H1 (cell line): ENCODE measurements around the gene ECI1. TPM values are rescaled to one million over a fixed set of nuclear protein-coding genes. Genes with fewer than 3 reads are reported as not detected.

ENCODE experiments used
- CTCF ChIA-PET: fragments of 300-600 bp; sonication (Branson Sonifier 250); formaldehyde crosslinking; loops from one replicate; lab custom pipeline; 2021; ENCODE audit not compliant: partially characterized antibody; lab: Charles Lee
- POLR2A ChIA-PET: fragments of 300-600 bp; sonication (Branson Sonifier 250); formaldehyde crosslinking; loops from one replicate; lab custom pipeline; 2021; ENCODE audit warnings: inconsistent platforms; ENCODE audit not compliant: partially characterized antibody; lab: Charles Lee
- DNase-seq, 2 experiments: peaks; one replicate each; pipeline versions ENCODE4 v3.0.0 to v3.0.0-alpha.2; 2010 to 2022; ENCODE audit warnings: low spot score in 2 of 2, low read depth in 1 of 2, mixed read lengths in 1 of 2
- FAIRE-seq: peaks from 2 replicates; lab custom pipeline; 2011; peaks lifted over from hg19 to GRCh38; lab: Jason Lieb, UNC
- H2AFZ ChIP-seq: 2 replicates; pipeline ENCODE4 v1.8.1; 2012; ENCODE audit warnings: low read length, inconsistent platforms
- H2AK5ac ChIP-seq: 2 replicates; pipeline ENCODE4 v1.6.1; 2013; ENCODE audit warnings: low read depth, low read length
- H2BK120ac ChIP-seq: replicated peaks from 2 replicates; pipeline ENCODE3; 2013; ENCODE audit warnings: low read depth, low read length, inconsistent platforms
- H2BK12ac ChIP-seq: 2 replicates; pipeline ENCODE4 v1.6.1; 2013; ENCODE audit warnings: low read depth, low read length
- H2BK15ac ChIP-seq: 2 replicates; pipeline ENCODE4 v1.6.1; 2013; ENCODE audit warnings: low read length
- H2BK20ac ChIP-seq: 2 replicates; pipeline ENCODE4 v1.6.1; 2013; ENCODE audit warnings: low read length
- H2BK5ac ChIP-seq: 2 replicates; pipeline ENCODE4 v1.6.1; 2013; ENCODE audit warnings: low read depth, low read length
- H3K14ac ChIP-seq: 2 replicates; pipeline ENCODE4 v1.6.1; 2013; ENCODE audit warnings: inconsistent platforms; ENCODE audit not compliant: insufficient read length
- H3K18ac ChIP-seq: 2 replicates; pipeline ENCODE4 v1.6.1; 2013; ENCODE audit warnings: low read length; ENCODE audit errors: extremely low read depth
- H3K23ac ChIP-seq: 2 replicates; pipeline ENCODE4 v1.6.1; 2013; ENCODE audit warnings: inconsistent platforms; ENCODE audit not compliant: insufficient read length
- H3K23me2 ChIP-seq: 2 replicates; pipeline ENCODE4 v1.6.1; 2013; ENCODE audit warnings: low read depth, low read length
- H3K27ac ChIP-seq: 2 replicates; pipeline ENCODE4 v1.6.1; 2011; ENCODE audit warnings: low read depth, low read length, inconsistent platforms
- H3K27me3 ChIP-seq, 4 experiments: replicated peaks in 1 of 4; 1 replicate in 1 of 4; 2 replicates in 3 of 4; pipeline versions ENCODE4 v1.6.1 to v1.8.1; 2011 to 2013; ENCODE audit warnings: low read length in 3 of 4, mild to moderate bottlenecking in 3 of 4, inconsistent platforms in 2 of 4, mixed read lengths in 2 of 4, moderate library complexity in 1 of 4; ENCODE audit not compliant: control insufficient read depth in 3 of 4, insufficient read depth in 3 of 4; ENCODE audit errors: extremely low read depth in 1 of 4
- H3K36me3 ChIP-seq, 4 experiments: 2 replicates each; pipeline versions ENCODE4 v1.6.1 to v1.8.1; 2011 to 2013; ENCODE audit warnings: mild to moderate bottlenecking in 4 of 4, low read length in 3 of 4, moderate library complexity in 2 of 4, control low read depth in 1 of 4, inconsistent platforms in 1 of 4; ENCODE audit not compliant: insufficient read depth in 4 of 4, control insufficient read depth in 2 of 4
- H3K4ac ChIP-seq: replicated peaks from 2 replicates; pipeline ENCODE3; 2013; ENCODE audit warnings: low read length, low read depth, mixed read lengths, inconsistent platforms; ENCODE audit not compliant: insufficient read length
- H3K4me1 ChIP-seq, 4 experiments: replicated peaks in 1 of 4; 1 replicate in 1 of 4; 2 replicates in 3 of 4; pipeline versions ENCODE4 v1.6.1 to v1.8.1; 2011 to 2013; ENCODE audit warnings: low read length in 3 of 4, inconsistent platforms in 2 of 4, mixed read lengths in 1 of 4; ENCODE audit not compliant: insufficient read depth in 4 of 4, control insufficient read depth in 3 of 4
- H3K4me2 ChIP-seq, 2 experiments: 2 replicates each; pipeline versions ENCODE4 v1.6.1 to v1.8.1; 2011 to 2013; ENCODE audit warnings: low read depth in 2 of 2, low read length in 2 of 2, control low read depth in 1 of 2, inconsistent platforms in 1 of 2, mild to moderate bottlenecking in 1 of 2; ENCODE audit not compliant: insufficient read depth in 1 of 2
- H3K4me3 ChIP-seq, 4 experiments: fragments of 200-600, 300-600 bp in 1 of 4; sonication (generic), shearing (Covaris generic), sonication (Bioruptor Twin) in 1 of 4; 2 replicates each; pipeline versions ENCODE4 v1.5.1 to v1.8.1; 2011 to 2016; ENCODE audit warnings: low read length in 4 of 4, low read depth in 3 of 4, control low read depth in 2 of 4, inconsistent platforms in 2 of 4, mild to moderate bottlenecking in 2 of 4, mixed read lengths in 1 of 4, moderate library complexity in 1 of 4; ENCODE audit not compliant: insufficient read depth in 2 of 4; ENCODE audit errors: extremely low read depth in 1 of 4
- H3K56ac ChIP-seq: replicated peaks from 2 replicates; pipeline ENCODE3; 2013; ENCODE audit warnings: low read depth, mild to moderate bottlenecking, mixed read lengths, low read length, inconsistent platforms; ENCODE audit not compliant: insufficient read length
- H3K79me1 ChIP-seq: 2 replicates; pipeline ENCODE4 v1.6.1; 2013; ENCODE audit warnings: low read depth, low read length, control low read depth
- H3K79me2 ChIP-seq, 2 experiments: 2 replicates each; pipeline versions ENCODE4 v1.6.1 to v1.8.1; 2012 to 2013; ENCODE audit warnings: low read length in 2 of 2, mild to moderate bottlenecking in 2 of 2, inconsistent platforms in 1 of 2; ENCODE audit not compliant: insufficient read depth in 2 of 2, control insufficient read depth in 1 of 2
- H3K9ac ChIP-seq, 4 experiments: replicated peaks in 1 of 4; 1 replicate in 1 of 4; 2 replicates in 3 of 4; pipeline versions ENCODE4 v1.6.1 to v1.8.1; 2011 to 2013; ENCODE audit warnings: low read depth in 3 of 4, low read length in 3 of 4, control low read depth in 2 of 4, mild to moderate bottlenecking in 2 of 4, moderate library complexity in 2 of 4, inconsistent platforms in 1 of 4; ENCODE audit errors: extremely low read depth in 1 of 4
- H3K9me3 ChIP-seq, 2 experiments: 2 replicates each; pipeline versions ENCODE4 v1.6.1 to v1.8.1; 2012 to 2013; ENCODE audit warnings: mild to moderate bottlenecking in 2 of 2, moderate library complexity in 2 of 2, control low read depth in 1 of 2, inconsistent platforms in 1 of 2, low read depth in 1 of 2, low read length in 1 of 2, mixed read lengths in 1 of 2; ENCODE audit not compliant: insufficient read depth in 2 of 2
- H4K20me1 ChIP-seq, 2 experiments: replicated peaks in 1 of 2; 2 replicates each; pipeline versions ENCODE3 to v1.8.1; 2011 to 2013; ENCODE audit warnings: inconsistent platforms in 2 of 2, low read length in 2 of 2, mild to moderate bottlenecking in 1 of 2; ENCODE audit not compliant: insufficient read depth in 2 of 2, control insufficient read depth in 1 of 2
- H4K5ac ChIP-seq: 2 replicates; pipeline ENCODE4 v1.6.1; 2013; ENCODE audit warnings: low read length, low read depth, mixed read lengths, inconsistent platforms; ENCODE audit not compliant: insufficient read length
- H4K8ac ChIP-seq: 2 replicates; pipeline ENCODE4 v1.8.0; 2013; ENCODE audit warnings: mild to moderate bottlenecking, moderate library complexity, low read length, inconsistent platforms; ENCODE audit not compliant: insufficient read depth; ENCODE audit errors: extremely low read depth
- H4K91ac ChIP-seq: replicated peaks from 2 replicates; pipeline ENCODE3; 2013; ENCODE audit warnings: low read length, mixed read lengths, inconsistent platforms; ENCODE audit not compliant: insufficient read length
- CBX8 ChIP-seq: fragments of 300-800, 300-1000 bp; sonication (generic); IDR thresholded peaks from 2 replicates; pipeline ENCODE4 v1.7.1; 2016; ENCODE audit warnings: low read depth, low read length, borderline replicate concordance
- E2F6 ChIP-seq: IDR thresholded peaks from 2 replicates; pipeline ENCODE4 v1.6.1; 2012; ENCODE audit warnings: inconsistent platforms
- SIRT6 ChIP-seq: IDR thresholded peaks from one replicate; pipeline ENCODE4 v1.7.1; 2012; ENCODE audit warnings: low read length, inconsistent platforms
- TBP ChIP-seq: IDR thresholded peaks from 2 replicates; pipeline ENCODE4 v1.6.1; 2011; ENCODE audit warnings: low read depth, low read length, improper control_type of control experiment
- WGBS, 2 experiments: shearing (Covaris generic) in 1 of 2; methylation state at CpG; one replicate each; pipeline versions ENCODE4 v1.1.6 to v1.1.7; 2013 to 2015; ENCODE audit warnings: low lambda C conversion rate in 2 of 2, mixed read lengths in 2 of 2, inconsistent platforms in 1 of 2, low coverage in 1 of 2, missing lambda C conversion rate in 1 of 2; ENCODE audit not compliant: insufficient replicate concordance in 2 of 2, insufficient coverage in 1 of 2, insufficient read length in 1 of 2; ENCODE audit errors: extremely low coverage in 1 of 2, missing lambda C conversion rate in 1 of 2; 5-methylcytosine and 5-hydroxymethylcytosine counted together
- polyA plus RNA-seq, 7 experiments: library from polyadenylated mRNA; depleted of rRNA in 3 of 7; stranded (reverse) in 5 of 7; unstranded in 2 of 7; fragments of >200 nt in 5 of 7; fragments of 200-250 nt in 2 of 7; gene quantifications; 1 replicate in 5 of 7; 2 replicates in 1 of 7; 4 replicates in 1 of 7; pipeline versions ENCODE4 v1.2.1 to v1.2.3, GENCODE V29; 2011 to 2013; ENCODE audit warnings: missing spikeins in 2 of 7, mixed read lengths in 2 of 7
- total RNA-seq: library from RNA; stranded (reverse); fragmentation: NEBNext Ultra II Directional; extraction: Animal tissue kit (Norgen Biotek cat#: 25700); gene quantifications from 2 replicates; pipeline ENCODE4 v1.2.1, GENCODE V29; 2021

Gene ECI1
- total and polyA plus RNA-seq, 2 of the 8 experiments (the other 6 are each of a cell fraction or from before 2014, with no cell fraction given) = 79.5 to 151 TPM

GRCh38 chr16:2271848-2272461, 20.6 kb upstream of the ECI1 start:
- CTCF ChIA-PET = interaction anchor here (0.8 to 2.1 kb wide), 5 partner anchors 9 to 77 kb away, joined by 3 to 7 read pairs (median 4); partner anchors contain the start of gene ECI1
- WGBS, 2 experiments = 87% methylated on average over 13 of the region's 14 CpGs; no CpG with 5 or more reads in 1 of the 2 experiments

More at GRCh38 chr16:2271848-2272461, 20.6 kb upstream of the ECI1 start:
- Histone ChIP-seq H3K4me2 (no peak overlapping the region), H3K4ac (no peak overlapping the region), H3K4me3 (no peak overlapping the region), H2BK5ac (no peak overlapping the region)
- TF ChIP-seq E2F6 (no peak), SIRT6 (no peak), CBX8 (no peak), TBP (no peak)
- TF ChIP-seq, all 59 proteins: peak for 0
- Histone ChIP-seq H4K20me1 (peaks cover 3 to 16% of the 10 kb centered on the region in 2 experiments), H3K23ac (no peak overlapping the region), H3K27me3 (no peaks in the 10 kb centered on the region), H2BK120ac (no peak overlapping the region), H4K8ac (no peak overlapping the region), H3K9ac (no peak overlapping the region), H3K9me3 (no peaks in the 10 kb centered on the region), H2BK15ac (no peak overlapping the region), H2AK5ac (no peak overlapping the region), H3K18ac (no peak overlapping the region), H3K27ac (no peak overlapping the region), H4K5ac (no peak overlapping the region), H3K79me2 (peaks cover 4 to 16% of the 10 kb centered on the region in 2 experiments), H3K79me1 (peaks cover 9% of the 10 kb centered on the region), H3K14ac (no peak overlapping the region), H4K91ac (no peak overlapping the region), H3K23me2 (peaks cover 6% of the 10 kb centered on the region; the same call in 1 of the 2 replicates), H2BK12ac (no peak overlapping the region), H2AFZ (no peak overlapping the region), H3K36me3 (no peaks in the 10 kb centered on the region), H3K56ac (no peak overlapping the region), H2BK20ac (no peak overlapping the region), H3K4me1 (peaks cover 0 to 2% (median under 1%) of the 10 kb centered on the region in 4 experiments; a peak in 2 of 7 replicates)
- no peak for DNase-seq
- POLR2A ChIA-PET = interaction anchor here (0.6 to 13.7 kb wide), 11 partner anchors 8 to 223 kb away, joined by 3 to 228 read pairs (median 5); partner anchors contain the start of genes DNASE1L2 and ECI1
- no peak for FAIRE-seq
